Panc1 (cell line): Measurements from ENCODE around the gene FSD1L.
"Not testable (repeated sequence)": the region's sequence is repeated elsewhere in the genome, so short reads cannot be mapped to it uniquely, and the experiment has no call there.

Experiments used
- CTCF ChIP-seq: fragments of 450-650 bp; IDR thresholded peaks from 2 replicates; pipeline ENCODE4 v1.5.1; 2017; ENCODE audit warnings: mild to moderate bottlenecking
- POLR2AphosphoS5 ChIP-seq: IDR thresholded peaks from 2 replicates; pipeline ENCODE4 v1.6.1; 2012; ENCODE audit warnings: mild to moderate bottlenecking, low read depth, low read length, moderate library complexity
- REST ChIP-seq, 2 experiments: IDR thresholded peaks; 2 replicates each; pipeline ENCODE4 v1.6.1; 2011 to 2012; ENCODE audit warnings: low read depth in 2 of 2, control low read depth in 1 of 2, low read length in 1 of 2, mild to moderate bottlenecking in 1 of 2, moderate library complexity in 1 of 2; ENCODE audit not compliant: insufficient read depth in 1 of 2
- TCF7L2 ChIP-seq: IDR thresholded peaks from 2 replicates; pipeline ENCODE4 v1.6.1; 2011; ENCODE audit warnings: mild to moderate bottlenecking, low read depth, low read length, inconsistent platforms

DNA sequence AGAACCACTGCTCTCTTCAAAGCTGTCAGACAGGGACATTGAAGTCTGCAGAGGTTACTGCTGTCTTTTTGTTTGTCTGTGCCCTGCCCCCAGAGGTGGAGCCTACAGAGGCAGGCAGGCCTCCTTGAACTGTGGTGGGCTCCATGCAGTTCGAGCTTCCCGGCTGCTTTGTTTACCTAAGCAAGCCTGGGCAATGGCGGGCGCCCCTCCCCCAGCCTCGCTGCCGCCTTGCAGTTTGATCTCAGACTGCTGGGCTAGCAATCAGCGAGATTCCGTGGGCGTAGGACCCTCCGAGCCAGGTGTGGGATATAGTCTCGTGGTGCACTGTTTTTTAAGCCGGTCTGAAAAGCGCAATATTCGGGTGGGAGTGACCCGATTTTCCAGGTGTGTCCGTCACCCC, 133.7 kb downstream of the FSD1L start:
- not testable (repeated sequence) for TF ChIP-seq TCF7L2; REST (IDR thresholded peaks at IDR 0.05; ENCODE audit: insufficient read depth in 1 of 2, low read depth in 2 of 2, low read length in 1 of 2); POLR2AphosphoS5; CTCF
